ENCODE measurements around the gene MT4. TPM values are rescaled to one million over a fixed set of nuclear protein-coding genes. Genes with fewer than 3 reads are reported as not detected.
"Not testable (repeated sequence)": the region's sequence is repeated elsewhere in the genome, so short reads cannot be mapped to it uniquely, and the experiment has no call there.

MT4 gene
- total RNA-seq, 1 experiment from 2014 or later = not detected

DNA sequence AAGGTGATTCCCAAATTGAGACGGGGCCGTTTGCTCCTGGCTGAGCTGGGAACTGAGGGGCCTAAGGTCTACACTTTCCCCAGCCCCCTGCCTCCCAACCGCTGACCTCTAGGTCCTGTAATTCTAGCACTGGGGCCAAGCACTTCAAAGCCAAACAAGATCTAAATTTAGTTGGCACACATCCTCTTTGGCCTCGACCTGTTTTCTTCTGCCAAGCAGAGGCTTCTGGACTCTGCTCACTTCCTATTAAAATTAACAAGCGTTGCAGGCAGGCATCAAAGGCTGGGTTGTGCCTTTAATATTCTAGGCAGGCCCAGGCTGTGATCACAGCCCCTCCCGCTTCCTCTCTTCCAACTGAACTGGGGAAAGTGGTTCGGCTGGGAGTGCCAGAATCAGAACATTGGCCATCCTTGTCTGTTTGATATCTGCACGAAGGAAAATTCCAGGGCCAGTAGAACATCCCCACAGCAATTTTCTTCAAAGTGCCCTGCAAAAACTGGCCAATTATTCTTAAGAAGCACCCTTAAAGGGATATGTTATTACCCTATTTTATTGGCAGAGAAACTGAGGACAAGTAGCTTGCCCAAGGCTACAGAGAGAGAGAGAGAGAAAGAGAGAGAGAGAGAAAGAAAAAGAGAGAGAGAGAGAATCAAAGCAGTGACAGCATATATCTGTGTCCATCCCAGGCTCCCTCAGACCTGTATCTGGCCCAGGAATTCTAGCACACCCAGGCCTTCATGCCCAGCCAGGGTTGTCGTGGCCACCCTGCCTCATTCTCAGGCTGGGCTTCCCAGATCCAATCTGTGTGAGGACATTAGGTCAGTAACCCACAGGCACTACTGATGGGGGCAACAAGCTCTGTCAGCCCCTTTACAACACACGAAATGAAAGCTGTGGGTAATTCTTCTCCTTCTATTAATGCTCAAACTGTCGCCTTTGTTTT is 12.8 kb upstream of the MT4 start:
- in situ Hi-C loops (cut with HindIII; ENCODE audit: low pct_unique_long_range_greater_than_20kb, low sequenced_read_pairs) = no loop called here

DNA sequence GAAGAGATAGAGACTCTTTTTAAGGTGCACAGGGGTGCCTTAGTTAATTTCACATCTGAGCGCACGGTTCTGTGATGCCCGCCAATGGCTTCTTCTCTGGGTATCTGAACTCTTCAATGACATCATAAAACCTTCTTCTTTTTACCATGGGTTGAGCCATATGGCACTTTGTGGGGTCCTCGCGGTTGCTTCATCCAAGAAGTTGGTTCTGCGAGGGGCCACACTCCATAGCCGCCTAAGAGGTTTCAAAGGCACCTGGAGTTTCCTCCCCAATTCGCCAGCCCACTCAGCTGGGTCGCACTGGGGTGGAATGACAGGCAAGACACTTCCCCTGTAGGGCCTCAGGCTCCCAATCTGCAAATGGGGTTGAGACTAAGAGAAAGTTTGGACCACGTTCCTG is 10.4 kb upstream of the MT4 start:
- in situ Hi-C loops (cut with HindIII; ENCODE audit: low pct_unique_long_range_greater_than_20kb, low sequenced_read_pairs) = no loop called here
- no peak for DNase-seq (ENCODE audit: low read depth)

More for the DNA sequence above, 12.8 kb upstream of the MT4 start:
- DNase-seq (ENCODE audit: low read depth) = no peak

DNA sequence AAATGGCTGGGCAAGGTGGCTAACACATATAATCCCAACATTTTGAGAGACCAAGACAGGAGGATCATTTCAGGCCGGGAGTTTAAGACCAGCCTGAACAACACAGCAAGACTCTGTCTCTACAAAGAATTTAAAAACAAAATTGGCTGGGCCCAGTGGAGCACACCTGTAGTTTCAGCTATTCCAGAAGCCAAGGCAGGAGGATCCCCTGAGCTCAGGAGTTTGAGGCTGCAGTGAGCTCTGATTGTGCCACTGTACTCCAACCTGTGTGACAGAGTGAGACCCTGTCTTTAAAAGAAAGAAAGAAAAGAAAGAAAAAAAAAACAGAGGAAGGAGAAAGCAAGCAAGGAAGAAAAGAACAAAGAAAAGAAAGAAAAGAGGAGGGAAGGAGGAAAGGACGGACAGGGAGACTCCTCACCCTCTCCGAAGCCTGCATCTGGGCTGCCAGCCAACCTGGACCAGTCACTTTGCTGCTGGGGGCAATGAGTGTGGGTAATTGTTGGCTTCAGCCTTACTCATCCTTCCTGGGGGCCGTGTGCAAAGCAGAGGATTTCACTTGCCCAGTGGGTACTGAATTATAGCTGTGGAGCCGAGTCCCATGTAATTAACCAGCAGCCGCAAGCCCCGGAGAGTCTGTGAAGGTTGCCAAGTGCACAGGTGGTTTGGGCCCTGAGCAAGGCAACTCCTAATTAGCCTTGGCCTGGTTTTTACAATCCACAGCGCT is 6.7 kb upstream of the MT4 start:
- DNase-seq (ENCODE audit: low read depth) = peak; percentile 5
- in situ Hi-C loops (cut with HindIII; ENCODE audit: low pct_unique_long_range_greater_than_20kb, low sequenced_read_pairs) = no loop called here

DNA sequence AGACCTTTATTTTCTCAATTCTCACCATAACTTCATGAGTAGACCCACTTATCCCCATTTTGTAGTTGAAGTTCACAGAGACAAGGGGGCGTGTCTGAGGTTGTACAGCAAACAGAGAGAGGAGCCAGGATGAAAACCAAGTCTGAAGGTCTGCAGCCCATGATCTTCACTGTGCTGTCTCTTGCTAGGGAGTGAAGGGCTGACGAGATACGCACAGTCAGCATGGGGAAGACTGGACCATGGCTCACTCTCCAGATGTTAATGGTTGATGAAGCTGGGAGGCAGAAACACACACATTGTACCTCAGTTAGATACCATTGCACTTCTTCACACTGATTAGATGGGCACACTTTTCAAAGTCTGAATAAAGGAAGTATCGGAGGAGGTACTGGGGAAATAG is 5.8 kb upstream of the MT4 start:
- DNase-seq (ENCODE audit: low read depth) = no peak
- in situ Hi-C loops (cut with HindIII; ENCODE audit: low pct_unique_long_range_greater_than_20kb, low sequenced_read_pairs) = no loop called here

DNA sequence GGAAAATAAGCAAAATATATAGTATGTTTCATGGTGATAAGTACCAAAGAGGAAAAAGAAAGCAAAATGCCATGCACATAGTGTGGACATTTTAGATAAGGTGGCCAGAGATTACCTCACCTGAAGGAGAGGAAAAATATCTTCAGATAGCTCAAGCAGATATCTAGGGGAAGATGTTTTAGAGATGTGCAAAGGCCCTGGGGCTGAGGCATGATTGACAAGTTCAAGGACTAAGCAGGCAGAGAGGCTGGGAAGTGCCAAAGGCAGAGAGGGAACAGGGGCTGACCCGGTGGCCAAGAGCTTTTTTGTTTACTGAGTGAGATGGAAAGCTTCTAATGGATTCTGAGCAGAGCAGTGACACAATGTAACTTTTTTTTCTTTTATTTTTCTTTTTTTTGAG is 4.4 kb upstream of the MT4 start:
- in situ Hi-C loops (cut with HindIII; ENCODE audit: low pct_unique_long_range_greater_than_20kb, low sequenced_read_pairs) = no loop called here
- no peak for DNase-seq (ENCODE audit: low read depth)

DNA sequence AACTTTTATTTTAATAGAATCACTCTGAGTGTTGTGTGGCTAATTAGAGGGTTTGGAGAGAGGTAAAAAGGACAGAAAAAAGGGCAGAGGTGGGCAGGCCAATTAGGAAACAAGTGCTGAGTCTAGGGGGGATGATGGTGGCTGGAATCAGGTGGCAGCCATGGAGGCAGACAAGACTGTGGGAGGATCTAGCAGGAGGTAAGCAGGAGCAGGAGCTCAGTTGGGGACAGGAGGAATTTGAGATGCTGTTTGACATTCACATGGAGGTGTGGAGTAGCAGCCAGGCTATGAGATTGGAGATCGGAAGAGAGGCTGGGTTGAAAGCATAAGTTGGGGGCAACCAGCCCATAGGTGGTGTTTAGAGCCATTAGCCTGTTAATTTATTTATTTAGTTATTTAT is 3.7 kb upstream of the MT4 start:
- DNase-seq (ENCODE audit: low read depth) = no peak
- in situ Hi-C loops (cut with HindIII; ENCODE audit: low pct_unique_long_range_greater_than_20kb, low sequenced_read_pairs) = no loop called here

DNA sequence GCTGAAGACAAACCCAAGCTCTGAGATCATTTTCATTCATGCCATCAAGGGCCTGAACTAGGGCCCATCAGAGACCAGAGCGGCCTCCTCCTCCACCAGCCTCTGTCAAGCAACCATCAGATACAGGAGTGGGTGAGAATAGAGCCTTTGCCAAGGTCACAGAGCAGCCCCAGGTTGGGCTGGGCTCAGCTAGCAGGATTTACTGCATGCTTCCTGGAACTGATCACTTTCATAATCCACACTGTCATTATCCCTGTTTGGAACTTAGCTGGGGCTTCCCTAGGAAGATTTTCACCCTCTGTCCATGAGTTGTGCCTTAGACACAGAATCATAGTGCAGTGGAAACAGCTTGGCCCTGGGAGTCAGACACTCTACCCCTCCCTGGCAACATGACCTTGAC is 5.1 kb downstream of the MT4 start:
- in situ Hi-C loops (cut with HindIII; ENCODE audit: low pct_unique_long_range_greater_than_20kb, low sequenced_read_pairs) = no loop called here
- DNase-seq (ENCODE audit: low read depth) = no peak

DNA sequence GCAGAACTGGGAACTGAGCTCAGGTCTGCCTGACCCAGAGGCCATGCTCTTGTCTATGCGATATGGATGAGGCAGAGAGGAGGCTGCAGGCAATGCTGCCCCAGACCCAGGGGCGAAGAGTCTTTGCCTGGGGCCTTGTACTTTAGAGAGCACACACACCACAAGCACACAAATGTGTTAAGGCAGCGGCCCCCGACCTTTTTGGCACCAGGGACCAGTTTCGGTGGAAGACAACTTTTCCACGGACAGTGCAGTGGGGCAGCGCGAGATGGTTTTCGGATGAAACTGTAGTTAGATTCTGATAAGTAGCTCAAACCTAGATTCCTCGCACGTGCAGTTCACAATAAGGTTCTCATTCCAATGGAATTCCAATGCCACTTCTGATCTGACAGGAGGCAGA is 6.7 kb downstream of the MT4 start:
- in situ Hi-C loops (cut with HindIII; ENCODE audit: low pct_unique_long_range_greater_than_20kb, low sequenced_read_pairs) = no loop called here
- DNase-seq (ENCODE audit: low read depth) = no peak

DNA sequence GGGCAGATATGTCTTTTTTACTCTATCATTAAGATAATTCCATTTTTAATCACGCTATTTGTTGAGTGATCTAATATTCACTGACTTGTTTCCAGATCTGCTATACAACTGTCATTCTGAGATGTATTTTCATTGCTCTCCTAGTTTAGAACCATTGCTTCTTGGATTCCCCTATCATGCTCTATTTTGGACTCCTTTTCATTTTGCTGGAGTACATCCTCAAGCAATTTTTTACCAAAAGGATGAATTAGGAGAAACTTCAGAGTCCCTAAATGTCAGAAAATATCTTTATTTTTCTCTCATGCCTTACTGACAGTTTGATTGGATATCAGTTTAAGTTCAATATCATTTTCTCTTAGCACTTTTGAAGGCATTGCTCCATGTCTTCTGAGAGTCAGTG is 9.8 kb downstream of the MT4 start:
- in situ Hi-C loops (cut with HindIII; ENCODE audit: low pct_unique_long_range_greater_than_20kb, low sequenced_read_pairs) = no loop called here
- no peak for DNase-seq (ENCODE audit: low read depth)

DNA sequence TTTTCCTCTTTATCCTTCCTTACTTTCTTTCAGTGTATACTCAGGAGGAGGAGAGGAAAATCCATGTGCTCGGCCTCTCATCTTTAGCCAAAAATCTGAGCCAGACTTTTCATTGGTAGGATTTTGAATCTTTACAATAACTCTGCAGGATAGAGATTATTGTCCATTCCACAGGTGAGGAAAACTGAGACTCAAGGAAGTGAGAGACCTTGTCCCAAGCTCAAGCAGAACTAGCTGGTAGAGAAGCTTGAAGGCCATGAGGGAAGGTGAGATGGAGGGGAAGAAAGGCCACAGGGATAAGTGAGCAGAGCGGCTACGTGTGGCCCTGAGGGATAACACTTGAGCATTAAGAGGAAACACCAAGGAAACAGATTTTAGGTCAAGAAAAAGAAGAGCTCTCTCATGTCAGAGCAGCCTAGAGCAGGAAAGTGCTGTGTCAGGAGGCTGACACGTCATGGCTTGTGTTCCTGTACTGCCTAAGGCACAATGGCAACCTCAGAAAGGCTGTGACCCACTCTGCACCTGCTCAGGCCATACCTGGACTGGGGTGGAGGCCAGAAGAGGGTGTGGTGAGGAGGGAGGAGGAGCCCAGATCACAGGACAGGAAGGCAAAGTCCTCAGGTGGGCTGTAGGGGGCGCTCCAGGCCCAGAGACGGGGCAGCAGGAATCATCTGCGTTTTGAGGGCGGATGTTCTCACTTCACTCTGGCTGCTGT is 11.9 kb downstream of the MT4 start:
- peak; percentile 40 for DNase-seq (ENCODE audit: low read depth)
- in situ Hi-C loops (cut with HindIII; ENCODE audit: low pct_unique_long_range_greater_than_20kb, low sequenced_read_pairs) = no loop called here

DNA sequence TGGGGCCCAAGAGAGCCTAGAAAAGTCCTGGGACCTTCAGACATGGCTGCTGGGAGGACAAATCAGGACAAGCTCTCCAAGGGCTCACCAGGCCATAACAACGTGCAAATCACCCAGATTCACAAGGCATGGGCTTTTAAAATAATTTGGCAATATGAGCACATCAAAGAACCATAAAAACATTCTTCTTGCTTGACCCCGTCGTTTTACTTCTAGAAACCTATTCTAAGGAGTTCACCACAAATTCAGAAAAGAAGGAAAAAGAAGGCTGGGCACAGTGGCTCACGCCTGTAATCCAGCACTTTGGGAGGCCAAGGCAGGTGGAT is 12.4 kb downstream of the MT4 start:
- in situ Hi-C loops (cut with HindIII; ENCODE audit: low pct_unique_long_range_greater_than_20kb, low sequenced_read_pairs) = no loop called here
- DNase-seq (ENCODE audit: low read depth) = no peak

DNA sequence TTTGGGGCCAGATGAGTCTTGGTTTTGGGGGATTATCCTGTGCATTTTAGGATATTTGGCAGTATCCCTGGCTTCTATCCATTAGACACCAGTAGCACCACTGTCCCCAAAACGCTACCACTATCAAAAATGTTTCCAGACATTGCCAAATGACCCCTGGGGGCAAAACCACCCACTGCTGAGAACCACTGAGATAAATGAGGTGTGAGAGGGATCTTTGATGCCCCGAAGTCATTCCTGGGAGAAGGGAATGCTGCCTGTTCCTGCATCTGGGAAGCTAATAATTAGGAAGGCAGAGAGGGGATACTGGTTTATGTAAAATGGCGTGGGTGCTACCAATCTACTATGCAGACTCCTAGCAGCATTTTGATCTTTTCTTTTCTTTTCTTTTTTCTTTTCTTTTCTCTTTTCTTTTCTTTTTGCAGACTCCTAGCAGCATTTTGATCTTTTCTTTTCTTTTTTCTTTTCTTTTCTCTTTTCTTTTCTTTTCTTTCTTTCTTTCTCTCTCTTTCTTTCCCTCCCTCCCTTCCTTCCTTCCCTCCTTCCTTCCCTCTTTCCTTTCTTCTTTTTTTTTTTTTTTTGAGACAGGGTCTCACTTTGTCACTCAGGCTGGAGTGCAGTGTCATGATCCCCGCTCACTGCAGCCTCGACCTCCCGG is 15.6 kb downstream of the MT4 start:
- in situ Hi-C loops (cut with HindIII; ENCODE audit: low pct_unique_long_range_greater_than_20kb, low sequenced_read_pairs) = no loop called here
- DNase-seq (ENCODE audit: low read depth) = no peak

DNA sequence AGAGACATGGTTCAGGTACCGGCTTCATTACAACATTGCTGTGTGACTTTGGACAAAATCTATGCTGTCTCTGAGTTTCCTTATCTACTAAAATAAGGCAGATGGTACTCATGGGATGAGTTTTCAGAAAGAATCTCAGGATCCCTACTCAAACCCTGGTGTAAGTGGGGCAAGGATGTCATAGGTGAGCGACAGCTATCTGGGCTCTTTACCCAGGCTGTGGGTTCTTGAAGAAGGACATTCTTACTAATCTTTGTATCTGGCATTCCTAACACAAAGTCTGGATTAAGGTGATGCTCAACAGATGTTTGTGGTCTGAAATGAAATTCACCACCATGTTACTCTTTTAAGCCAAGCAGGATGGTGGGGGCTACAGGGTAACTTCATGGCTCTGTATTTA is 18.0 kb downstream of the MT4 start:
- in situ Hi-C loops (cut with HindIII; ENCODE audit: low pct_unique_long_range_greater_than_20kb, low sequenced_read_pairs); DNase-seq (ENCODE audit: low read depth): not testable (repeated sequence)

DNA sequence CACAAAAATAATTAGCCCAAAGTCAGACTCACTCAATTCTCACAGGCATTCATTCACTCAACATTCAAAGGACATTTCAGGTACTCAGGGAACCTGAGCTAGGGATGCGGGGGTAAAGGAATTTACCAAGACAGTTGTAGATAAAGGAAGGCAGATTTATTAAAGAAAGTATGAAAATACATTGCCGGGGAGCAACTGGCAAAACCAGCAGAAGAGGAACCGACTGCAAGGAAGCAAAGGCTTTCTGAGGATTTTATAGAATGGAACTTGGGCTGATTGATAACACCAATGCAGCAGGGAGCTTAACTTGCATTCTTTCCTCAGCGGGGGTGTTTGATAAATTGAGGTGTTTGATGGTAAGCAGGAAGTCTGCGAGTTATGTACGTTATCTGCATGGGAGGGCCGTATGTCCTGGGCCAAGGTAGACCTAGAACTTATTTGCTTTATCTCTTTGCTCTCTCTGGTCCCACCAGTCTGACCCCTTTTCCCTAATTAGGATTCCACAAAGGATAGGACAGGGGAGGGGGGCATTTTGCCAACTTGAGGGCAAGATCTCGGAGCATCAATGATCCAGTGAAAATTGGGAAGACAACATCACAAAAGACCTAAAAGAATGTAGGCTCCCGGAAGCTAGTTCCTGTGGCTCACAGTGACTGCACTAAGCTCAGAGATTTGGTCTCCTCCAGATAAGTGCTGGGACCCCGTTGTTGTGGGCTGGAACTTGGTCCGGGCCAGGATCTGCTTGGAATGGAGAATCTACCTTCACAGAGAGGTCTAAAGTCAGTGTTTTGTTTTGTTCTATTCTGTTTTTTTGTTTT is 18.7 kb downstream of the MT4 start:
- in situ Hi-C loops (cut with HindIII; ENCODE audit: low pct_unique_long_range_greater_than_20kb, low sequenced_read_pairs) = no loop called here

DNA sequence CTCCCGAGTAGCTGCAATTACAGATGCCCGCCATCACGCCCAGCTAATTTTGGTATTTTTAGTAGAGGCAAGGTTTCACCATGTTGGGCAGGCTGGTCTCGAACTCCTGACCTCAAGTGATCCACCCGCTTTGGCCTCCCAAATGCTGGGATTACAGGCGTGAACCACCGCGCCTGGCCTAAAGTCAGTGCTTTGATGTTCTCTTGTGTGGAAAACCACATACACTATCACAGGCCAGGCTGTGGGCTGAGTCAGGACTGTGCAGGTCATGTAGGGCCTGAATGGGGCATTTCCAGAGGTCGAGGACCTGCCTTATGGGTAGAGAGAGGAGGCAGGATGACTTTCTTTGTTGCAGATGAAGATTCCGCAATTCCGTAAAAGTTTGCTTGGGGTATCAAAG is 19.4 kb downstream of the MT4 start:
- DNase-seq (ENCODE audit: low read depth) = no peak
- in situ Hi-C loops (cut with HindIII; ENCODE audit: low pct_unique_long_range_greater_than_20kb, low sequenced_read_pairs) = no loop called here

More for the DNA sequence above, 18.7 kb downstream of the MT4 start:
- no peak for DNase-seq (ENCODE audit: low read depth)

DNA sequence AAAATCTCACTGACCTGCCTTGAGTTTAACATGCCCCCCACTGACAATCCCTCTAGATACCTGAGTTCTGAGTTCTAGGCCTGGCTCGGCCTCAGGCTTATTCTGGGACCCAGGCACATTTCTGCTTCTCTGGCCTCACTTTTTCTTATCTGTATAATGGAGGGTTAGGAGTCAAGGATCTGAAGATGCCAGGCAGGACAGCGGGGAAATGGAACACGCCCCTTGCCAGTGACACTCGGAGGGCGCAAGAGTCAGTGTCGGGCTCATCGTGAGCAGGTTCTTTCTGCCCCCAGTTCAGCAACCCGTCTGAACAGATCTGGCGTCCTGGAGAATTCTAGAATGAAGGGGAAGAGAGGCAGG is 23.9 kb downstream of the MT4 start:
- DNase-seq (ENCODE audit: low read depth) = no peak
- in situ Hi-C loops (cut with HindIII; ENCODE audit: low pct_unique_long_range_greater_than_20kb, low sequenced_read_pairs) = no loop called here

DNA sequence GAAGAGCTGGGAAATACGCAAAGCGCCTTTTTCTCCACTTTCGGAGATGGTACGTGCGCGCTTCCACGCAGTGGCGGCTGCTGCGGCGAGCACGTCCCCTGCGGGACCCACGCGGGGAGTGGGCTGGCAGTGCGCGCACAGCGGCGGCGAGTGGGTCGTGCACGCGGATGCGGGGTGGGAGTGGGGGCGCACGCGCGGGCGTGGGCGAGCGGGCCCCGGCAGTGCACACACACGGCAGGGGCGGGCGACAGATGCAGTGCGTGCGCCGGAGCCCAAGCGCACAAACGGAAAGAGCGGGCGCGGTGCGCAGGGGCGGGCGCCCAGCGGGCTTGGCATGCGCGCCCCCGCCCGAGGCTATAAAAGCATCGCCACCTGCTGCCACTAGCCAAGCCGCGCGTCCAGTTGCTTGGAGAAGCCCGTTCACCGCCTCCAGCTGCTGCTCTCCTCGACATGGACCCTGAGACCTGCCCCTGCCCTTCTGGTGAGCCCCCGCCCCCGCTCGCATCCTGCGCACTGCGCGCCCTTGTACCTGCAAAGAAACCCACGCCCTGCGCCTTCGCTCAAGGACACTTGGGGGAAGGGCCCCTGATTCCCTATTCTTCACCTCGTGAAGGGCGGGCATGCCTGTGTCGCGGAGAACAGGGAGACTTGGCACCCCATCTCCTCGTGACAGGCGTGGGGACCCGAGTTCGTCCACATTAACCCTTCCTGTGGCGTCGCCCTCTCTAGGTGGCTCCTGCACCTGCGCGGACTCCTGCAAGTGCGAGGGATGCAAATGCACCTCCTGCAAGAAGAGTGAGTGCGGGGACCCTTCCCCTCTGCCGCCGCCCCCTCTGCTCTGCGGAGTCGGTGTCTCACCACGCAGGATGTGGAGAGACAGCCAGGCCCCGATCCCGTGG is 24.5 kb downstream of the MT4 start, which contains the start of gene MT3:
MT3 (plus strand) TSS at position 388 of the 899 bp plus-strand sequence; CDS start at position 451, 63 bp downstream.
- no peak for DNase-seq (ENCODE audit: low read depth)

More for the DNA sequence above, 24.5 kb downstream of the MT4 start, which contains the start of gene MT3:
- in situ Hi-C loops (cut with HindIII; ENCODE audit: low pct_unique_long_range_greater_than_20kb, low sequenced_read_pairs) = no loop called here

All from Caki2 (cell line).